ENCODE measurements around the gene NEU2. TPM values are rescaled to one million over a fixed set of nuclear protein-coding genes. Genes with fewer than 3 reads are reported as not detected.

Gene NEU2
- total and polyA plus RNA-seq, 2 of the 13 experiments (the other 11 are each of a cell fraction or from before 2014, with no cell fraction given) = not detected

- 0 out of 2 replicates have a peak, but pooled peaks have one; percentile 38 for TF ChIP-seq ZBTB7B (CRISPR knock-in tag; IDR thresholded peaks at IDR 0.05)
- peak in 1 of 2 experiments; percentile 60; a peak in 1 of 4 replicates for TF ChIP-seq NR2F1 (CRISPR knock-in tag; IDR thresholded peaks at IDR 0.05)
- TF ChIP-seq ZNF788 (CRISPR knock-in tag; IDR thresholded peaks at IDR 0.05; ENCODE audit: borderline replicate concordance) = peak; percentile 27; the same call in 1 of the 2 replicates
- peak; percentile 70; the same call in 1 of the 2 replicates for TF ChIP-seq ZNF362 (CRISPR knock-in tag; IDR thresholded peaks at IDR 0.05; ENCODE audit: borderline replicate concordance)
- no peak for TF ChIP-seq ZBTB20 (CRISPR knock-in tag; IDR thresholded peaks at IDR 0.05; ENCODE audit: borderline replicate concordance, low read depth)
- peak; percentile 32; the same call in 1 of the 2 replicates for TF ChIP-seq PAXIP1 (CRISPR knock-in tag; conservative IDR thresholded peaks at IDR 0.05)
- no peak for TF ChIP-seq U2AF1 (optimal IDR thresholded peaks at IDR 0.05; ENCODE audit: low read depth, low read length)
- TF ChIP-seq ZNF609 (CRISPR knock-in tag; IDR thresholded peaks at IDR 0.05; ENCODE audit: borderline replicate concordance) = 0 out of 2 replicates have a peak, but pooled peaks have one; percentile 48
- TF ChIP-seq ATF5 (CRISPR knock-in tag; IDR thresholded peaks at IDR 0.05; ENCODE audit: low read depth) = peak; percentile 60; the same call in 1 of the 2 replicates
- TF ChIP-seq CENPX (CRISPR knock-in tag; IDR thresholded peaks at IDR 0.05) = no peak
- TF ChIP-seq ZNF124 (CRISPR knock-in tag; IDR thresholded peaks at IDR 0.05) = peak; percentile 20; the same call in 1 of the 2 replicates
- peak; percentile 69 for TF ChIP-seq RARA (CRISPR knock-in tag; IDR thresholded peaks at IDR 0.05)
- peak in 1 of 2 experiments; percentile 87; a peak in 3 of 4 replicates for TF ChIP-seq HMGXB4 (CRISPR knock-in tag; IDR thresholded peaks at IDR 0.05; ENCODE audit: borderline replicate concordance in 1 of 2, low read depth in 1 of 2)
- peak; percentile 63 for TF ChIP-seq SALL1 (CRISPR knock-in tag; IDR thresholded peaks at IDR 0.05)
- TF ChIP-seq THAP8 (CRISPR knock-in tag; IDR thresholded peaks at IDR 0.05; ENCODE audit: borderline replicate concordance) = no peak
- peak; percentile 83; the same call in 1 of the 2 replicates for TF ChIP-seq ZBTB7A (CRISPR knock-in tag; IDR thresholded peaks at IDR 0.05)
Observed at GRCh38 chr2:233059547-233059796, 27.0 kb downstream of the NEU2 start (continued).

Measured in HepG2 (cell line).